WTC11 (cell line): Measurements from ENCODE around the gene CLCN6. TPM values are rescaled to one million over a fixed set of nuclear protein-coding genes. Genes with fewer than 3 reads are reported as not detected.

ENCODE experiments used
- ATAC-seq: fragments of 200-7000 bp; cut with Tn5 transposase; 2 replicates; pipeline ENCODE4 v1.10.0; 2021; ENCODE audit warnings: mild to moderate bottlenecking, moderate library complexity
- CTCF ChIA-PET: fragments of 300-600 bp; sonication (Branson Sonifier 250); formaldehyde crosslinking; loops from one replicate; lab custom pipeline; 2021; ENCODE audit warnings: antibody characterized with exemption; lab: Charles Lee
- POLR2A ChIA-PET: fragments of 350-600 bp; sonication (Branson Sonifier 250); formaldehyde crosslinking; loops from one replicate; lab custom pipeline; 2021; ENCODE audit warnings: antibody characterized with exemption; lab: Charles Lee
- DNase-seq: peaks from one replicate; pipeline ENCODE4 v3.0.0; 2021; ENCODE audit warnings: low spot score
- H3K27ac Mint-ChIP-seq: 2 replicates; pipeline ENCODE4 v1.8.0; 2021; ENCODE audit warnings: mixed read lengths
- H3K27me3 Mint-ChIP-seq: 2 replicates; pipeline ENCODE4 v1.8.0; 2021; ENCODE audit warnings: low read depth, mild to moderate bottlenecking, moderate library complexity, mixed read lengths
- H3K36me3 Mint-ChIP-seq: 2 replicates; pipeline ENCODE4 v1.8.0; 2021; ENCODE audit warnings: mixed read lengths
- H3K4me1 Mint-ChIP-seq: 2 replicates; pipeline ENCODE4 v1.8.0; 2022; ENCODE audit warnings: mixed read lengths
- H3K4me3 Mint-ChIP-seq: 2 replicates; pipeline ENCODE4 v1.8.0; 2021; ENCODE audit warnings: mild to moderate bottlenecking, moderate library complexity, mixed read lengths
- H3K9me3 Mint-ChIP-seq: 2 replicates; pipeline ENCODE4 v1.8.0; 2021; ENCODE audit warnings: mixed read lengths
- CDX4 ChIP-seq: fragments of 250-450 bp; sonication (Bioruptor Pico); IDR thresholded peaks from 2 replicates; pipeline ENCODE4 v1.9.0; 2021; ENCODE audit warnings: moderate library complexity, mild to moderate bottlenecking, inconsistent platforms, borderline replicate concordance
- CREB1 ChIP-seq: sonication (generic); formaldehyde crosslinking; IDR thresholded peaks from 2 replicates; pipeline ENCODE4 v1.8.0; 2023; ENCODE audit warnings: mild to moderate bottlenecking, missing genetic modification reagents
- FOXP4 ChIP-seq: sonication (generic); formaldehyde crosslinking; IDR thresholded peaks from 2 replicates; pipeline ENCODE4 v1.8.0; 2022; ENCODE audit warnings: mild to moderate bottlenecking, missing genetic modification reagents
- GRHL2 ChIP-seq: fragments of 250-450 bp; sonication (Bioruptor Pico); IDR thresholded peaks from 2 replicates; pipeline ENCODE4 v1.8.0; 2022; ENCODE audit warnings: mild to moderate bottlenecking, moderate library complexity; ENCODE audit not compliant: insufficient replicate concordance, severe bottlenecking
- GTF2I ChIP-seq: fragments of 250-450 bp; sonication (Bioruptor Pico); conservative IDR thresholded peaks from 2 replicates; pipeline ENCODE4 v1.4.0; 2021; ENCODE audit warnings: mild to moderate bottlenecking
- HMGXB4 ChIP-seq: sonication (generic); formaldehyde crosslinking; IDR thresholded peaks from 2 replicates; pipeline ENCODE4 v1.8.1; 2023; ENCODE audit warnings: mild to moderate bottlenecking, moderate library complexity, missing genetic modification reagents
- KAT7 ChIP-seq: sonication (generic); formaldehyde crosslinking; IDR thresholded peaks from 2 replicates; pipeline ENCODE4 v1.8.1; 2023; ENCODE audit warnings: missing genetic modification reagents, mild to moderate bottlenecking, borderline replicate concordance
- MLX ChIP-seq: sonication (generic); formaldehyde crosslinking; IDR thresholded peaks from 2 replicates; pipeline ENCODE4 v1.8.1; 2023; ENCODE audit warnings: mild to moderate bottlenecking, missing genetic modification reagents, moderate library complexity
- NR3C1 ChIP-seq: sonication (generic); formaldehyde crosslinking; conservative IDR thresholded peaks from 2 replicates; pipeline ENCODE4 v1.8.1; 2023; ENCODE audit warnings: low read depth, mild to moderate bottlenecking, missing genetic modification reagents
- ZNF121 ChIP-seq: sonication (generic); formaldehyde crosslinking; IDR thresholded peaks from 2 replicates; pipeline ENCODE4 v1.8.0; 2023; ENCODE audit warnings: missing genetic modification reagents
- ZNF512 ChIP-seq: sonication (generic); formaldehyde crosslinking; IDR thresholded peaks from 2 replicates; pipeline ENCODE4 v1.8.1; 2022; ENCODE audit warnings: missing genetic modification reagents, borderline replicate concordance
- total RNA-seq: library from RNA; stranded (reverse); gene quantifications from 3 replicates; pipeline ENCODE4 v1.2.3, GENCODE V29; 2021

CLCN6 gene
- total RNA-seq, 1 experiment from 2014 or later: 22.3 TPM

- no peak for DNase-seq
- Mint-ChIP-seq H3K27ac (no peak overlapping the region), H3K4me1 (no peaks in the 10 kb centered on the region; the same call in 1 of the 2 replicates), H3K9me3 (no peaks in the 10 kb centered on the region), H3K27me3 (no peaks in the 10 kb centered on the region; the same call in 1 of the 2 replicates), H3K36me3 (no peaks in the 10 kb centered on the region), H3K4me3 (no peak overlapping the region)
- ChIA-PET CTCF (interaction anchor here (0.6 to 4.5 kb wide), 7 partner anchors 30 to 410 kb away, joined by 3 to 19 read pairs (median 4); partner anchors contain the start of genes DISP3 and NPPB), POLR2A (interaction anchor here (1.6 kb wide), 1 partner anchor 19 kb away, joined by 4 read pairs; no protein-coding TSS in a partner anchor)
- ATAC-seq: peak; percentile 66
- TF ChIP-seq ZNF512 (no peak), GRHL2 (CRISPR knock-in tag) (no peak), NR3C1 (CRISPR knock-in tag) (no peak), CREB1 (CRISPR knock-in tag) (no peak), FOXP4 (CRISPR knock-in tag) (no peak), KAT7 (no peak), HMGXB4 (no peak)
These were observed 82.9 kb downstream of the CLCN6 start for GRCh38 chr1:11888877-11889208.

- H3K27me3 Mint-ChIP-seq: no peaks in the 10 kb centered on the region; the same call in 1 of the 2 replicates
- H3K4me3 Mint-ChIP-seq: no peak overlapping the region
- ATAC-seq (no peak), DNase-seq (no peak)
- TF ChIP-seq CDX4 (no peak), GTF2I (CRISPR knock-in tag) (0 out of 2 replicates have a peak, but pooled peaks have one; percentile 23), ZNF121 (CRISPR knock-in tag) (peak; percentile 46; the same call in 1 of the 2 replicates), MLX (no peak)
- no peak overlapping the region for H3K27ac Mint-ChIP-seq
- ChIA-PET POLR2A (no interaction called here), CTCF (interaction anchor here (0.7 to 3.2 kb wide), 4 partner anchors 9 to 104 kb away, joined by 3 to 17 read pairs (median 8); no protein-coding TSS in a partner anchor)
- no peaks in the 10 kb centered on the region for H3K9me3 Mint-ChIP-seq
- no peaks in the 10 kb centered on the region for H3K4me1 Mint-ChIP-seq
- no peaks in the 10 kb centered on the region for H3K36me3 Mint-ChIP-seq
These were observed 85.6 kb downstream of the CLCN6 start for GRCh38 chr1:11891433-11892186.

Other genes with a start within 250 kb of the CLCN6 start
- gene FBXO2, start 151.8 kb upstream of the CLCN6 start, total RNA-seq: 58.2 to 68.2 TPM (median 63.7 TPM) in 3 replicates
- gene FBXO44, start 151.3 kb upstream of the CLCN6 start, total RNA-seq: 34.9 to 45.6 TPM (median 40.6 TPM) in 3 replicates
- 0.74 to 1.3 TPM (median 1.1 TPM) in 3 replicates for gene FBXO6, start 142.0 kb upstream of the CLCN6 start, total RNA-seq
- 283 to 312 TPM (median 305 TPM) in 3 replicates for gene MAD2L2, start 125.0 kb upstream of the CLCN6 start, total RNA-seq
- gene DRAXIN, start 114.5 kb upstream of the CLCN6 start, total RNA-seq: 12.0 to 13.4 TPM (median 13.3 TPM) in 3 replicates
- 81.6 to 102 TPM (median 101 TPM) in 3 replicates for gene AGTRAP, start 70.1 kb upstream of the CLCN6 start, total RNA-seq
- gene C1orf167, start 44.0 kb upstream of the CLCN6 start, total RNA-seq: 1.2 to 3.1 TPM (median 2.8 TPM) in 3 replicates
- 19.4 to 23.4 TPM (median 22.6 TPM) in 3 replicates for gene MTHFR, start 227 bp upstream of the CLCN6 start, total RNA-seq
- gene NPPA, start 41.6 kb downstream of the CLCN6 start, total RNA-seq: not detected in 3 replicates
- 0.27 TPM in 1 of 3 replicates, not detected in the others for gene NPPB, start 52.8 kb downstream of the CLCN6 start, total RNA-seq
- gene KIAA2013, start 120.2 kb downstream of the CLCN6 start, total RNA-seq: 45.3 to 50.2 TPM (median 45.6 TPM) in 3 replicates
- gene PLOD1, start 128.5 kb downstream of the CLCN6 start, total RNA-seq: 46.9 to 73.8 TPM (median 67.3 TPM) in 3 replicates
- 56.8 to 63.0 TPM (median 59.8 TPM) in 3 replicates for gene MFN2, start 174.3 kb downstream of the CLCN6 start, total RNA-seq
- 65.6 to 75.1 TPM (median 67.4 TPM) in 3 replicates for gene MIIP, start 213.3 kb downstream of the CLCN6 start, total RNA-seq